Ovary (tissue), 9 donors: ENCODE measurements around the gene GRID1. TPM values are rescaled to one million over a fixed set of nuclear protein-coding genes. Genes with fewer than 3 reads are reported as not detected.
A peak's percentile ranks its signal among the peaks of the same experiment; 100 is the strongest.

Experiments used
- DNase-seq, 5 donors: peaks; one replicate each; pipeline ENCODE4 v3.0.0-alpha.2; 2019 to 2020
- H3K27ac ChIP-seq, 2 donors: fragments of 200-600 bp; one replicate each; pipeline versions ENCODE4 v1.5.1 to v1.8.0; 2019 to 2022
- H3K27me3 ChIP-seq: fragments of 200-600 bp; one replicate; pipeline ENCODE4 v1.8.0; 2022
- H3K36me3 ChIP-seq: fragments of 200-600 bp; sonication (generic); one replicate; pipeline ENCODE4 v1.5.1; 2019
- H3K4me1 ChIP-seq: one replicate; pipeline ENCODE4 v1.8.1; 2013; ENCODE audit warnings: mild to moderate bottlenecking, moderate library complexity; ENCODE audit not compliant: insufficient read depth
- H3K4me3 ChIP-seq: fragments of 200-600 bp; sonication (generic); one replicate; pipeline ENCODE4 v1.5.1; 2017
- H3K9me3 ChIP-seq, 2 donors: fragments of 200-600 bp in 1 of 2; sonication (generic) in 1 of 2; one replicate each; pipeline versions ENCODE4 v1.5.1 to v1.8.1; 2013 to 2019; ENCODE audit warnings: mild to moderate bottlenecking in 1 of 2, moderate library complexity in 1 of 2
- EP300 ChIP-seq: sonication (generic); formaldehyde crosslinking; IDR thresholded peaks from one replicate; pipeline ENCODE4 v1.6.1; 2017; ENCODE audit warnings: antibody characterized with exemption
- POLR2A ChIP-seq: fragments of 450-650 bp; IDR thresholded peaks from one replicate; pipeline ENCODE4 v1.6.1; 2017; ENCODE audit warnings: antibody characterized with exemption, mild to moderate bottlenecking, moderate library complexity
- WGBS, 3 donors: extraction: QIAGEN DNeasy Blood & Tissue Kit in 1 of 3; methylation state at CpG; one replicate each; pipeline versions ENCODE4 v1.1.5 to v1.1.7; 2013 to 2017; 5-methylcytosine and 5-hydroxymethylcytosine counted together
- intact Hi-C, 4 donors: fragments of 100-400 bp; cut with DNase I; formaldehyde crosslinking; loops; one replicate each; pipeline versions ENCODE4 v1.11.0 to v1.15.1; 2022 to 2023
- polyA plus RNA-seq, 2 donors: library from polyadenylated mRNA; stranded (reverse); fragments of 200-250 nt in 1 of 2; fragments of 350-450 nt in 1 of 2; fragmentation: Illumina TruSeq in 1 of 2; extraction: RNeasy Lipid Tissue Mini Kit (QIAGEN cat#74804) in 1 of 2; gene quantifications; one replicate each; pipeline ENCODE4 v1.2.3, GENCODE V29; 2013 to 2014
- total RNA-seq, 7 donors: library from RNA; depleted of rRNA in 2 of 7; stranded (reverse); fragments of >200 nt in 2 of 7; fragmentation: NEBNext Ultra II Directional in 3 of 7; extraction: Animal tissue kit (Norgen Biotek cat#: 25700) in 3 of 7; gene quantifications; one replicate each; pipeline versions ENCODE4 v1.1.0 to v1.2.4, GENCODE V29; 2016 to 2023
- TF ChIP-seq, protein P1 (sequence below), 3 donors: fragments of 450-650 bp in 2 of 3; fragments of 200-600 bp in 1 of 3; IDR thresholded peaks; one replicate each; pipeline versions ENCODE4 v1.5.1 to v1.8.0; 2016 to 2022; ENCODE audit warnings: antibody characterized with exemption in 3 of 3, mild to moderate bottlenecking in 1 of 3
- donor health status: DM: no; HTN: no; CAD: no; lungs with moderate emphysema.
- donor health status: DM: no; HTN: no; CAD: no.
- donor health status: Bipolar disorder and iron deficiency.
- donor health status: DM: yes; HTN: yes; CAD: no.
- donor health status: DM: no; HTN: no; CAD: no.
- donor health status: DM: yes; HTN: yes; CAD: no.

Gene GRID1
- total and polyA plus RNA-seq, 9 donors, result 0.57 to 6.2 (median 1.8) TPM

DNA sequence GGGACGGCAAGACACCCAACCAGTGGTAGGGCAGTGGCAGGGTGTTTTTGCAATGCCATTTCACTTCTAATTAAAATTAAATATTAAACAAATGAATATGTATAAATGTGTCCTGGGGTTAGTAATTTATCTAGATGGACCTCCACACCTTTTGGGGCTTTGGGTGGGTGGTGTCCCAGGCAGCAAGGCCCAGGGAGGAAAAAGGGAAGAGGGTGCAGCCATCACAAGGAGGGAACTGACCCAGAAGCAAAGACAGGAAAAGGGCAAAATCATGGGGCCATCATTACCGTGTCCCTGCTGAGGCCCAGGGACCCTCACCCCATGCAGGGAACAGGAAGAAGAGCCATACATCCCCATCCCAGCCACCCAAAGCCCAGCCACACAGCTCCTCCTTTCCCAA, 204.6 kb downstream of the GRID1 start:
- peak in 1 of 5 donors; percentile 1 for DNase-seq
- H3K4me3 ChIP-seq, result no peak overlapping the region
- intact Hi-C loops, result no loop called here
- H3K4me1 ChIP-seq, result no peaks in the 10 kb centered on the region
- H3K36me3 ChIP-seq, result no peaks in the 10 kb centered on the region
- H3K9me3 ChIP-seq, result no peaks in the 10 kb centered on the region
- no peak overlapping the region for H3K27ac ChIP-seq
- TF ChIP-seq, protein P1, sequence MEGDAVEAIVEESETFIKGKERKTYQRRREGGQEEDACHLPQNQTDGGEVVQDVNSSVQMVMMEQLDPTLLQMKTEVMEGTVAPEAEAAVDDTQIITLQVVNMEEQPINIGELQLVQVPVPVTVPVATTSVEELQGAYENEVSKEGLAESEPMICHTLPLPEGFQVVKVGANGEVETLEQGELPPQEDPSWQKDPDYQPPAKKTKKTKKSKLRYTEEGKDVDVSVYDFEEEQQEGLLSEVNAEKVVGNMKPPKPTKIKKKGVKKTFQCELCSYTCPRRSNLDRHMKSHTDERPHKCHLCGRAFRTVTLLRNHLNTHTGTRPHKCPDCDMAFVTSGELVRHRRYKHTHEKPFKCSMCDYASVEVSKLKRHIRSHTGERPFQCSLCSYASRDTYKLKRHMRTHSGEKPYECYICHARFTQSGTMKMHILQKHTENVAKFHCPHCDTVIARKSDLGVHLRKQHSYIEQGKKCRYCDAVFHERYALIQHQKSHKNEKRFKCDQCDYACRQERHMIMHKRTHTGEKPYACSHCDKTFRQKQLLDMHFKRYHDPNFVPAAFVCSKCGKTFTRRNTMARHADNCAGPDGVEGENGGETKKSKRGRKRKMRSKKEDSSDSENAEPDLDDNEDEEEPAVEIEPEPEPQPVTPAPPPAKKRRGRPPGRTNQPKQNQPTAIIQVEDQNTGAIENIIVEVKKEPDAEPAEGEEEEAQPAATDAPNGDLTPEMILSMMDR (IDR thresholded peaks at IDR 0.05), result no peak
- TF ChIP-seq EP300 (no peak), POLR2A (no peak)
- H3K27me3 ChIP-seq, result no peaks in the 10 kb centered on the region
- WGBS, 3 donors, result 77 to 82% (median 81%) methylated on average over 2 of the region's 2 CpGs

DNA sequence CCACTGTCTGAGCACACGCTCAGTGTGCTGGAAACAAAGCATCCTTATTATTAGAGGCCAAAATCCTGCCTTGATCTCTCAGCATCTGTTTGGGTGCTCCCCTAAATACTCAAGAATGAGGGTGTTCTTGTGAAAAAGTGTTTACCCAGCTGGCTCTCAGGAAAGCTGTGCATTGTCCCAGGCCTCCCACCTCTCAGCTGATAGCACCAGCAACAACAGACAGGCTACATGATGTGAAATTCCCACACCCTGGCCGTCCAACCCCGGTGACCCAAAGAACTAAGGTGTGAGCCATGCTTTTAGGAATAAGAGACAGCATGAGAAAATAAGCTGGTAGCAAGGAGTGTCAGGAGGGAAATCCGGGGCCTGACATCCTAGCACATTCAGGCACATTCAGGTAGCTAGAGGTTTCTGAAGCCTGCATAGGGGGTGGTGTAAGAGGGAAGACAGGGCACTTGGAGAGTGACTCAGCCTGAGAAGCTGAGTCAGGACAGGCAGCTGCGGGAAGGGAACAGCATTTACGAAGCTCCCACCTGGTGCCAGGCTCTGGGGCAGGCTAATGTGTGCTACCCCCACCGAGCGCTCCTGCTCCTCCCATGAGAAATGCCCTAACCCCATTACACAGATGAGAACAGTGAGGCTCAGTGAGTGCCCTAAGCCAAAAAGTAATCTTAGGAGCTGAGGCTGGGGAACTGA, 205.6 kb downstream of the GRID1 start:
- H3K4me1 ChIP-seq, result no peaks in the 10 kb centered on the region
- peak in 1 of 5 donors; percentile 6 for DNase-seq
- no peak overlapping the region for H3K27ac ChIP-seq
- TF ChIP-seq EP300, result no peak
- TF ChIP-seq, protein P1 (IDR thresholded peaks at IDR 0.05), result no peak
- no peak overlapping the region for H3K4me3 ChIP-seq
- H3K36me3 ChIP-seq, result no peaks in the 10 kb centered on the region
- WGBS, 3 donors, result 85 to 91% (median 87%) methylated on average over 8 of the region's 8 CpGs
- no peaks in the 10 kb centered on the region for H3K27me3 ChIP-seq
- no peaks in the 10 kb centered on the region for H3K9me3 ChIP-seq
- intact Hi-C loops, result no loop called here

DNA sequence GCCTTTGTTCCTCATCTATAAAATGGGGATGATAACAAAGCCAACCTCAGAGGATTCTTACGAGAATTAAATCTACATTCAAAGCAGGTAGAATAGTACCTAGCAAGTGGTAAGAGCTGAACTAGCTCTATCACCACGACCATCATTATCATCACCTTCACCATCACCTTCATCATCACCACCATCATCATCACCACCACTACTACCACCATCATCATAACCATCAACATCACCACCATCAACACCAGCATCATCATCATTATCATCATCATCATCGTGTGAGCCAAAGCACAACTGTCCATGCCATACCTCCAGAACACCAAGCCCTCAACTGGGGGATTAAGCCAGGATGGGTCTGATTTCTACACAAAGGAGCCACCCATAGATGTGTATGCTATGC, 206.8 kb downstream of the GRID1 start:
- TF ChIP-seq POLR2A (no peak), EP300 (no peak)
- TF ChIP-seq, protein P1 (IDR thresholded peaks at IDR 0.05), result no peak
- no peak overlapping the region for H3K27ac ChIP-seq
- 76 to 84% (median 78%) methylated on average over 3 of the region's 3 CpGs for WGBS, 3 donors
- intact Hi-C loops, result no loop called here
- no peaks in the 10 kb centered on the region for H3K9me3 ChIP-seq
- no peaks in the 10 kb centered on the region for H3K36me3 ChIP-seq
- no peaks in the 10 kb centered on the region for H3K27me3 ChIP-seq
- H3K4me3 ChIP-seq, result no peak overlapping the region
- no peak for DNase-seq
- H3K4me1 ChIP-seq, result no peaks in the 10 kb centered on the region

DNA sequence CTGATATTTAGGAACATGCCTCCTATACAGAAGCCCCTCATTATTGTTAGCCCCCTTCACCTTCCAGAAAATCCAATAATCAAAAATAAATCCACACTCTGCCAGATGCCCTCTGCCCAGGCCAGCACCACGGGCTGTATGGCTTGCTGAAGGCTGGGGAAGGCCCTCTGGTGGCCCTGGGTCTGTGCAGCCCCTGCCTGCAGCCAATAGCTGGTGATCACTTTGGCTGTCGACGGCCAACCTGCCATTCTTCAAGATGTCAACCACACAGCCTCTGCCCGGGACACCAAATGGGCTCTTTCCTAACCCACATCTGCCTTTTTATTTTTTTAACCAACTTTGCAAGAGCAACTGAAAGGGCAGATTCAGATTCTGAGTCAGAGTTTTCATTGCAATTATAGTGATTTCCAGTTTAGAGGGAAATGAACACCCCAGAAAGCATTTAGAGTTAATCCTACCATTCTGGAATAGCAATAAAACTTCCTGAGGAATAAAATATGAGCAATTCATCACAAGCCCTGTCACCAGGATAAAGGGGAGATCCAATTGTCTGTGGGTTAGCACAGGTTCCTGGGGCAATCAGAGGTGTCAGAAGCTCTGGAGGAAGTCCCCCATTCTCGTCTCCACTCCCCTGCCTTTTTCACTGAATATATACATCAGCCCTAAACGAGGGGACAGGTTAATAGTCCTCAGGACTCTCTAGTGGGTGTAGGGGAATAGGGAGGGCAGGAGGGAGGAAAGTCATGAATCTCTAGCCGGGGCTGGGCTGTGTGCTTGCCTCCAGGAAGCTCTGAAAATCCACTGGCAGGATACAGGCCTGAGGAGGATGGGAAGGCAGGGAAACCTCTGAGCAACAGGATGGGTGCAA, 211.3 kb downstream of the GRID1 start:
- 22 to 42% (median 30%) methylated on average over 7 of the region's 7 CpGs for WGBS, 3 donors
- Histone ChIP-seq H3K9me3 (no peaks in the 10 kb centered on the region), H3K27me3 (no peaks in the 10 kb centered on the region), H3K36me3 (no peaks in the 10 kb centered on the region), H3K4me3 (no peak overlapping the region), H3K4me1 (no peaks in the 10 kb centered on the region), H3K27ac (no peak overlapping the region)
- TF ChIP-seq, protein P1 (IDR thresholded peaks at IDR 0.05), result no peak
- TF ChIP-seq POLR2A (no peak), EP300 (no peak)
- intact Hi-C loops, result no loop called here
- DNase-seq, result no peak
